NCI-H2081 (cell line): ENCODE data around the gene STXBP2.

Source experiments
- DNase-seq, 2 experiments: peaks; one replicate each; lab custom pipeline; 2025; lab: John Stamatoyannopoulos, UW

Gene STXBP2

GRCh38 chr19:7636691-7637373 lies at the start of gene STXBP2:
STXBP2 (plus strand) TSS chr19:7637110; CDS start chr19:7637150, 40 bp downstream.
- peak; percentile 73 to 76 for DNase-seq

GRCh38 chr19:7589822-7590221 lies 47.1 kb upstream of the STXBP2 start:
- no peak for DNase-seq

GRCh38 chr19:7590256-7590655 lies 46.7 kb upstream of the STXBP2 start:
- no peak for DNase-seq

GRCh38 chr19:7595466-7596133 lies 41.3 kb upstream of the STXBP2 start, which contains the start of gene CAMSAP3:
CAMSAP3 (plus strand) TSS chr19:7595863; CDS start chr19:7596003, 140 bp downstream.
- DNase-seq = peak; percentile 53 to 74

GRCh38 chr19:7596211-7596937 lies 40.5 kb upstream of the STXBP2 start:
- DNase-seq = no peak

- DNase-seq = no peak
Measured at GRCh38 chr19:7597689-7598088, 39.2 kb upstream of the STXBP2 start.

- DNase-seq = no peak
Measured at GRCh38 chr19:7598180-7598579, 38.7 kb upstream of the STXBP2 start.

- DNase-seq = no peak
Measured at GRCh38 chr19:7600721-7601120, 36.2 kb upstream of the STXBP2 start.

GRCh38 chr19:7602240-7602934 lies 34.5 kb upstream of the STXBP2 start:
- DNase-seq = no peak

- DNase-seq = no peak
Measured at GRCh38 chr19:7602935-7603497, 33.9 kb upstream of the STXBP2 start.

- DNase-seq = no peak
Measured at GRCh38 chr19:7603919-7604318, 33.0 kb upstream of the STXBP2 start.

- peak in 1 of 2 experiments; percentile 3 for DNase-seq
Measured at GRCh38 chr19:7605490-7606222, 31.3 kb upstream of the STXBP2 start.

- DNase-seq = no peak
Measured at GRCh38 chr19:7606289-7606688, 30.6 kb upstream of the STXBP2 start.

GRCh38 chr19:7607212-7607873 lies 29.6 kb upstream of the STXBP2 start:
- DNase-seq = no peak

GRCh38 chr19:7607874-7608560 lies 28.9 kb upstream of the STXBP2 start:
- DNase-seq = no peak

- DNase-seq = no peak
Measured at GRCh38 chr19:7610491-7611240, 26.2 kb upstream of the STXBP2 start.

GRCh38 chr19:7611541-7612279 lies 25.2 kb upstream of the STXBP2 start:
- no peak for DNase-seq
